Loucy (cell line): Measurements from ENCODE around the gene AHDC1.

Experiments used
- H2AFZ ChIP-seq: fragments of 200-600 bp; sonication (generic); 2 replicates; pipeline ENCODE4 v1.6.0; 2016; ENCODE audit warnings: antibody characterized with exemption, mild to moderate bottlenecking, low read length, moderate library complexity
- H3F3A ChIP-seq: fragments of 200-600 bp; 2 replicates; pipeline ENCODE4 v1.6.0; 2016; ENCODE audit warnings: antibody characterized with exemption, low read depth, mild to moderate bottlenecking
- H3K27me3 ChIP-seq: fragments of 200-600 bp; sonication (generic); 2 replicates; pipeline ENCODE4 v1.6.1; 2014; ENCODE audit warnings: low read length, mild to moderate bottlenecking; ENCODE audit not compliant: insufficient read depth, poor library complexity, severe bottlenecking
- H3K36me3 ChIP-seq: fragments of 200-600 bp; sonication (generic); 2 replicates; pipeline ENCODE4 v1.6.1; 2016; ENCODE audit warnings: low read length; ENCODE audit not compliant: insufficient read depth
- H3K4me1 ChIP-seq: fragments of 200-600 bp; sonication (generic); 2 replicates; pipeline ENCODE4 v1.5.1; 2014; ENCODE audit warnings: low read length, mild to moderate bottlenecking; ENCODE audit not compliant: insufficient read depth, poor library complexity, severe bottlenecking
- H3K4me2 ChIP-seq: fragments of 200-600 bp; sonication (generic); 2 replicates; pipeline ENCODE4 v1.6.0; 2014; ENCODE audit warnings: antibody characterized with exemption, low read length, low read depth, mild to moderate bottlenecking; ENCODE audit not compliant: poor library complexity, severe bottlenecking
- H3K4me3 ChIP-seq: fragments of 200-600 bp; sonication (generic); 2 replicates; pipeline ENCODE4 v1.5.1; 2014; ENCODE audit warnings: low read length, mild to moderate bottlenecking, mixed read lengths; ENCODE audit not compliant: poor library complexity, severe bottlenecking
- H3K79me2 ChIP-seq: fragments of 200-600 bp; sonication (generic); 2 replicates; pipeline ENCODE4 v1.6.1; 2014; ENCODE audit warnings: low read length; ENCODE audit not compliant: insufficient read depth
- H3K9ac ChIP-seq: fragments of 200-600 bp; sonication (generic); 2 replicates; pipeline ENCODE4 v1.6.0; 2014; ENCODE audit warnings: mild to moderate bottlenecking, low read depth, low read length, moderate library complexity; ENCODE audit not compliant: poor library complexity, severe bottlenecking
- H3K9me2 ChIP-seq: fragments of 200-600 bp; sonication (generic); replicated peaks from 2 replicates; pipeline ENCODE4 v1.6.1; 2016; ENCODE audit warnings: low read depth, low read length, mixed read lengths
- H3K9me3 ChIP-seq: fragments of 200-600 bp; sonication (generic); 2 replicates; pipeline ENCODE4 v1.6.1; 2014; ENCODE audit warnings: mild to moderate bottlenecking, antibody characterized with exemption, low read length, low read depth; ENCODE audit not compliant: insufficient read depth
- H4K20me1 ChIP-seq: fragments of 200-600 bp; sonication (generic); 2 replicates; pipeline ENCODE4 v1.6.0; 2014; ENCODE audit warnings: antibody characterized with exemption, low read length, mild to moderate bottlenecking; ENCODE audit not compliant: insufficient read depth, poor library complexity, severe bottlenecking
- CTCF ChIP-seq: fragments of 200-600 bp; sonication (generic); conservative IDR thresholded peaks from 2 replicates; pipeline ENCODE4 v1.5.1; 2014; ENCODE audit warnings: mild to moderate bottlenecking, antibody characterized with exemption, low read length
- EZH2phosphoT487 ChIP-seq: fragments of 200-600 bp; IDR thresholded peaks from 2 replicates; pipeline ENCODE4 v1.6.1; 2018; ENCODE audit warnings: antibody characterized with exemption, mild to moderate bottlenecking, moderate library complexity, borderline replicate concordance

AHDC1 gene, protein sequence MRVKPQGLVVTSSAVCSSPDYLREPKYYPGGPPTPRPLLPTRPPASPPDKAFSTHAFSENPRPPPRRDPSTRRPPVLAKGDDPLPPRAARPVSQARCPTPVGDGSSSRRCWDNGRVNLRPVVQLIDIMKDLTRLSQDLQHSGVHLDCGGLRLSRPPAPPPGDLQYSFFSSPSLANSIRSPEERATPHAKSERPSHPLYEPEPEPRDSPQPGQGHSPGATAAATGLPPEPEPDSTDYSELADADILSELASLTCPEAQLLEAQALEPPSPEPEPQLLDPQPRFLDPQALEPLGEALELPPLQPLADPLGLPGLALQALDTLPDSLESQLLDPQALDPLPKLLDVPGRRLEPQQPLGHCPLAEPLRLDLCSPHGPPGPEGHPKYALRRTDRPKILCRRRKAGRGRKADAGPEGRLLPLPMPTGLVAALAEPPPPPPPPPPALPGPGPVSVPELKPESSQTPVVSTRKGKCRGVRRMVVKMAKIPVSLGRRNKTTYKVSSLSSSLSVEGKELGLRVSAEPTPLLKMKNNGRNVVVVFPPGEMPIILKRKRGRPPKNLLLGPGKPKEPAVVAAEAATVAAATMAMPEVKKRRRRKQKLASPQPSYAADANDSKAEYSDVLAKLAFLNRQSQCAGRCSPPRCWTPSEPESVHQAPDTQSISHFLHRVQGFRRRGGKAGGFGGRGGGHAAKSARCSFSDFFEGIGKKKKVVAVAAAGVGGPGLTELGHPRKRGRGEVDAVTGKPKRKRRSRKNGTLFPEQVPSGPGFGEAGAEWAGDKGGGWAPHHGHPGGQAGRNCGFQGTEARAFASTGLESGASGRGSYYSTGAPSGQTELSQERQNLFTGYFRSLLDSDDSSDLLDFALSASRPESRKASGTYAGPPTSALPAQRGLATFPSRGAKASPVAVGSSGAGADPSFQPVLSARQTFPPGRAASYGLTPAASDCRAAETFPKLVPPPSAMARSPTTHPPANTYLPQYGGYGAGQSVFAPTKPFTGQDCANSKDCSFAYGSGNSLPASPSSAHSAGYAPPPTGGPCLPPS (N-terminal part only)

DNA sequence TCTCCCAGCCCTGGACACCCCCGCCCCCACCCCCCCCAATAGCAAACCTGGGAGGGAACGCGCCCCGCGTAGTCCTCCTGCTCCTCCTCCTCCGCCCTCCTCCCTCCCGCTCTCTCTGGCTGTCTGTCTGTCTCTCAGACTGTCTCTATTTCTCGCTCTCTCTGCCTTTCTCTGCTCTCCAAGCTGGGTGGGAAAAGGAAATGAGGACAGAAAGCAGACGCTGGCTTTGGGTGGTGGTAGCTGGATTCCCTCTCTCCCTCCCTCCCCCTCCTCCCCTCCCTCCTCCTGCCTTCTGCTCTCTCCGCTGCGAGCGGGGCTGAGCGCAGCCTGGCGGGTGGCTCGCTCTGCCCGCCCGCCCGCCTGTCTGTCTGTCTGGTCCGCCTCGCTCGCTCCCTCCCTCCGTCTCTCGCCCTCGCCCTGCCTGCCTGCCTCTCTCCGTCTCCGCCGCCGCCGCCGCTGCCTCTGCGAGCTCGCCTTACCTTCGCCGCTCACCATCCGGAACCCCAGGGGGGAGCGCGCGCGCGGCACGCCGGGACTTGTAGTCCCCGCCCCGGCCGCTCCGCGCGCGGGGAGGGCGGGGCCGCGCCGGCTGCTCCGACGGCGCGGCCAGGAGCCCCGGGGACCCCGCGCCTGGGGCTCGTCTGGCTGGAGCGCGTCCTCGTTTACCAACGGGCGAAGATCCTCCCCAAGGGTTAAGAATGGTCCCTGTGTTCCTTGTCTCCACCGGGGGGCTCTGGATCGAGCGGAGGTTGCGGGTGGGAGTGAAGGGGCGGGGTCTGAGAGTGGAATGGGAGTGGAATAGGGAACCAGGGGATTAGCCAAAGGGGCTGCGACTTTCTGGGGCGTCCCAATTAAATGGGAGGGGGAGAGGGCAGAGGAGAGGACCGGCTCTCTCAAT, at the start of gene AHDC1:
TSS of gene AHDC1 (minus strand) at position 464 of the 898 bp plus-strand sequence. CDS start 52,029 bp downstream, outside the sequence.
- peaks cover 48% of the 10 kb centered on the region for H3K79me2 ChIP-seq
- peaks cover 66% of the 10 kb centered on the region for H3K4me1 ChIP-seq
- no peaks in the 10 kb centered on the region for H3K27me3 ChIP-seq
- H3K4me2 ChIP-seq, result peak within 1 kb of the TSS; percentile 52
- peak within 1 kb of the TSS; percentile 88 for H2AFZ ChIP-seq
- H3K9me2 ChIP-seq, result no peaks in the 10 kb centered on the region
- no peaks in the 10 kb centered on the region for H3K36me3 ChIP-seq
- H3F3A ChIP-seq, result peaks cover 17% of the 10 kb centered on the region; the same call in 1 of the 2 replicates
- H3K9me3 ChIP-seq, result no peaks in the 10 kb centered on the region
- H3K9ac ChIP-seq, result peak within 1 kb of the TSS; percentile 89
- peak within 1 kb of the TSS; percentile 79 for H3K4me3 ChIP-seq
- H4K20me1 ChIP-seq, result peaks cover 38% of the 10 kb centered on the region
- TF ChIP-seq CTCF, result no peak
- TF ChIP-seq EZH2phosphoT487, result no peak

- H3K9me2 ChIP-seq, result no peaks in the 10 kb centered on the region
- no peak overlapping the region for H2AFZ ChIP-seq
- no peaks in the 10 kb centered on the region for H4K20me1 ChIP-seq
- no peak overlapping the region for H3K4me3 ChIP-seq
- H3K9me3 ChIP-seq, result no peaks in the 10 kb centered on the region
- TF ChIP-seq CTCF, result no peak
- no peak for TF ChIP-seq EZH2phosphoT487
- H3K36me3 ChIP-seq, result no peaks in the 10 kb centered on the region
- H3K9ac ChIP-seq, result no peak overlapping the region
- peaks cover 20% of the 10 kb centered on the region for H3K4me1 ChIP-seq
- H3K79me2 ChIP-seq, result no peaks in the 10 kb centered on the region
- no peaks in the 10 kb centered on the region for H3K27me3 ChIP-seq
- H3F3A ChIP-seq, result no peaks in the 10 kb centered on the region
- no peak overlapping the region for H3K4me2 ChIP-seq
Measured at GRCh38 chr1:27652111-27652864, 48.3 kb upstream of the AHDC1 start.
